Muscle of arm (tissue), 12 donors: ENCODE results near the gene NPAS1. TPM values are rescaled to one million over a fixed set of nuclear protein-coding genes. Genes with fewer than 3 reads are reported as not detected.
"Not testable (repeated sequence)": the region's sequence is repeated elsewhere in the genome, so short reads cannot be mapped to it uniquely, and the experiment has no call there.

Experiments used
- DNase-seq: peaks from one replicate; pipeline ENCODE4 v3.0.0-alpha.2; 2013
- polyA plus RNA-seq, 12 donors: library from polyadenylated mRNA; unstranded; fragments of 120-200 nt; gene quantifications; one replicate each; pipeline ENCODE4 v1.2.1, GENCODE V29; 2013; ENCODE audit not compliant: insufficient read length in 12 of 12

Gene NPAS1
- polyA plus RNA-seq, 12 donors = 1.1 to 2.5 (median 1.9) TPM; not detected in 2

GRCh38 chr19:46988614-46989230 lies 30.9 kb upstream of the NPAS1 start:
- DNase-seq = no peak

- peak; percentile 88 for DNase-seq
Observed at GRCh38 chr19:46990991-46991676, 28.5 kb upstream of the NPAS1 start.

- DNase-seq = no peak
Observed at GRCh38 chr19:46992699-46993535, 26.7 kb upstream of the NPAS1 start.

- no peak for DNase-seq
Observed at GRCh38 chr19:46993622-46994021, 26.0 kb upstream of the NPAS1 start.

GRCh38 chr19:46994141-46994686 lies 25.4 kb upstream of the NPAS1 start:
- DNase-seq = no peak

- no peak for DNase-seq
Observed at GRCh38 chr19:46995492-46995891, 24.1 kb upstream of the NPAS1 start.

GRCh38 chr19:46998445-46999125 lies 21.1 kb upstream of the NPAS1 start:
- no peak for DNase-seq

- DNase-seq = no peak
Observed at GRCh38 chr19:46999377-46999776, 20.3 kb upstream of the NPAS1 start.

- no peak for DNase-seq
Observed at GRCh38 chr19:46999878-47000277, 19.8 kb upstream of the NPAS1 start.

- no peak for DNase-seq
Observed at GRCh38 chr19:47000373-47000772, 19.3 kb upstream of the NPAS1 start.

GRCh38 chr19:47001584-47001983 lies 18.1 kb upstream of the NPAS1 start:
- no peak for DNase-seq

GRCh38 chr19:47002106-47002766 lies 17.4 kb upstream of the NPAS1 start:
- no peak for DNase-seq

GRCh38 chr19:47002853-47003610 lies 16.6 kb upstream of the NPAS1 start:
- no peak for DNase-seq

- DNase-seq = no peak
Observed at GRCh38 chr19:47003611-47004465, 15.8 kb upstream of the NPAS1 start.

- no peak for DNase-seq
Observed at GRCh38 chr19:47005164-47005641, 14.4 kb upstream of the NPAS1 start.

- DNase-seq = no peak
Observed at GRCh38 chr19:47005873-47006272, 13.8 kb upstream of the NPAS1 start.

- DNase-seq = no peak
Observed at GRCh38 chr19:47006496-47006895, 13.1 kb upstream of the NPAS1 start.

GRCh38 chr19:47010549-47010948 lies 9.1 kb upstream of the NPAS1 start:
- not testable (repeated sequence) for DNase-seq

- DNase-seq = no peak
Observed at GRCh38 chr19:47012617-47013016, 7.0 kb upstream of the NPAS1 start.
